HG02973 (cell line): Measurements from ENCODE around the gene MED13L.
A peak's percentile ranks its signal among the peaks of the same experiment; 100 is the strongest.

ENCODE experiments used
- ATAC-seq: cut with Tn5 transposase; IDR thresholded peaks from one replicate; pipeline ENCODE4 v1.9.1; 2021; ENCODE audit warnings: moderate library complexity; ENCODE audit not compliant: unreplicated experiment

Gene MED13L

GRCh38 chr12:116280595-116281290 lies 3.2 kb upstream of the MED13L start:
- no peak for ATAC-seq

GRCh38 chr12:116278667-116279066 lies 1.2 kb upstream of the MED13L start:
- ATAC-seq, result no peak

GRCh38 chr12:116278279-116278626 lies 760 bp upstream of the MED13L start:
- no peak for ATAC-seq

GRCh38 chr12:116276652-116277466 lies 634 bp downstream of the MED13L start:
- peak; percentile 33 for ATAC-seq

- ATAC-seq, result no peak
These were observed 2.7 kb downstream of the MED13L start for GRCh38 chr12:116274551-116275375.

- no peak for ATAC-seq
These were observed 3.5 kb downstream of the MED13L start for GRCh38 chr12:116273813-116274550.

GRCh38 chr12:116267948-116268347 lies 9.5 kb downstream of the MED13L start:
- ATAC-seq, result no peak

GRCh38 chr12:116266631-116267349 lies 10.7 kb downstream of the MED13L start:
- no peak for ATAC-seq

GRCh38 chr12:116266168-116266601 lies 11.3 kb downstream of the MED13L start:
- no peak for ATAC-seq

- ATAC-seq, result no peak
These were observed 11.9 kb downstream of the MED13L start for GRCh38 chr12:116265351-116266147.

GRCh38 chr12:116264525-116265070 lies 12.9 kb downstream of the MED13L start:
- no peak for ATAC-seq

- no peak for ATAC-seq
These were observed 13.6 kb downstream of the MED13L start for GRCh38 chr12:116263844-116264243.

GRCh38 chr12:116263431-116263830 lies 14.1 kb downstream of the MED13L start:
- ATAC-seq, result no peak

GRCh38 chr12:116262741-116263140 lies 14.8 kb downstream of the MED13L start:
- ATAC-seq, result no peak

GRCh38 chr12:116261525-116262100 lies 15.9 kb downstream of the MED13L start:
- no peak for ATAC-seq

GRCh38 chr12:116259800-116260577 lies 17.5 kb downstream of the MED13L start:
- ATAC-seq, result no peak

GRCh38 chr12:116257826-116258225 lies 19.7 kb downstream of the MED13L start:
- no peak for ATAC-seq

- no peak for ATAC-seq
These were observed 20.3 kb downstream of the MED13L start for GRCh38 chr12:116257215-116257614.
